Measurements from ENCODE around the gene DEK.
"Not testable (repeated sequence)": the region's sequence is repeated elsewhere in the genome, so short reads cannot be mapped to it uniquely, and the experiment has no call there.

Gene DEK

GRCh38 chr6:18264219-18264922 is at the start of gene DEK:
DEK (minus strand) TSS chr6:18264530; CDS start chr6:18263987, 543 bp downstream.
- DNase-seq: peak; percentile 93 to 96

GRCh38 chr6:18312368-18312767 is 48.0 kb upstream of the DEK start:
- no peak for DNase-seq

GRCh38 chr6:18310010-18310409 is 45.7 kb upstream of the DEK start:
- DNase-seq: not testable (repeated sequence)

- no peak for DNase-seq
Measured at GRCh38 chr6:18309046-18309445, 44.7 kb upstream of the DEK start.

GRCh38 chr6:18308070-18308735 is 43.9 kb upstream of the DEK start:
- DNase-seq: no peak

- DNase-seq: no peak
Measured at GRCh38 chr6:18306977-18307376, 42.6 kb upstream of the DEK start.

GRCh38 chr6:18302561-18303439 is 38.5 kb upstream of the DEK start:
- no peak for DNase-seq

- DNase-seq: no peak
Measured at GRCh38 chr6:18293076-18293904, 29.0 kb upstream of the DEK start.

- DNase-seq: no peak
Measured at GRCh38 chr6:18289283-18289682, 25.0 kb upstream of the DEK start.

GRCh38 chr6:18284261-18284660 is 19.9 kb upstream of the DEK start:
- DNase-seq: no peak

GRCh38 chr6:18281564-18281963 is 17.2 kb upstream of the DEK start:
- no peak for DNase-seq

GRCh38 chr6:18280084-18280483 is 15.8 kb upstream of the DEK start:
- DNase-seq: no peak

- DNase-seq: no peak
Measured at GRCh38 chr6:18279422-18279821, 15.1 kb upstream of the DEK start.

- no peak for DNase-seq
Measured at GRCh38 chr6:18277237-18278006, 13.1 kb upstream of the DEK start.

- DNase-seq: no peak
Measured at GRCh38 chr6:18276610-18277236, 12.4 kb upstream of the DEK start.

- no peak for DNase-seq
Measured at GRCh38 chr6:18270216-18270615, 5.9 kb upstream of the DEK start.

- no peak for DNase-seq
Measured at GRCh38 chr6:18269717-18270116, 5.4 kb upstream of the DEK start.

- DNase-seq: no peak
Measured at GRCh38 chr6:18269253-18269652, 4.9 kb upstream of the DEK start.

GRCh38 chr6:18268066-18268465 is 3.7 kb upstream of the DEK start:
- no peak for DNase-seq

GRCh38 chr6:18266523-18266912 is 2.2 kb upstream of the DEK start:
- DNase-seq: no peak

- no peak for DNase-seq
Measured at GRCh38 chr6:18265787-18266522, 1.6 kb upstream of the DEK start.
